Stomach (tissue), 9 donors: ENCODE measurements around the gene JAKMIP2. TPM values are rescaled to one million over a fixed set of nuclear protein-coding genes. Genes with fewer than 3 reads are reported as not detected.

ENCODE experiments used
- DNase-seq, 2 donors: peaks; one replicate each; pipeline versions ENCODE4 v3.0.0 to v3.0.0-alpha.2; 2013 to 2019
- H3K27ac ChIP-seq, 5 donors: fragments of 200-600 bp in 4 of 5; sonication (generic) in 4 of 5; one replicate each; pipeline ENCODE4 v1.5.1; 2013 to 2019; ENCODE audit warnings: mild to moderate bottlenecking in 1 of 5, moderate library complexity in 1 of 5
- H3K27me3 ChIP-seq, 3 donors: fragments of 200-600 bp; sonication (generic); one replicate each; pipeline ENCODE4 v1.5.1; 2017 to 2019; ENCODE audit warnings: mixed run types in 1 of 3
- H3K36me3 ChIP-seq, 4 donors: fragments of 200-600 bp; sonication (generic); 1 replicate in 3 of 4; 2 replicates in 1 of 4; pipeline ENCODE4 v1.5.1; 2016 to 2019
- H3K4me1 ChIP-seq, 4 donors: fragments of 200-600 bp; sonication (generic); one replicate each; pipeline ENCODE4 v1.5.1; 2016 to 2019
- H3K4me3 ChIP-seq, 4 donors: fragments of 200-600 bp; sonication (generic) in 3 of 4; one replicate each; pipeline ENCODE4 v1.5.1; 2016 to 2019; ENCODE audit warnings: mild to moderate bottlenecking in 1 of 4
- H3K9me3 ChIP-seq, 4 donors: fragments of 200-600 bp; sonication (generic); one replicate each; pipeline ENCODE4 v1.5.1; 2016 to 2019
- EP300 ChIP-seq: sonication (generic); formaldehyde crosslinking; IDR thresholded peaks from one replicate; pipeline ENCODE4 v1.6.1; 2017; ENCODE audit warnings: antibody characterized with exemption
- POLR2A ChIP-seq, 4 donors: fragments of 450-650 bp; IDR thresholded peaks; one replicate each; pipeline ENCODE4 v1.6.1; 2016; ENCODE audit warnings: antibody characterized with exemption in 4 of 4, control low read depth in 2 of 4, mild to moderate bottlenecking in 1 of 4, moderate library complexity in 1 of 4
- POLR2AphosphoS5 ChIP-seq, 3 donors: sonication (generic); formaldehyde crosslinking; IDR thresholded peaks; one replicate each; pipeline ENCODE4 v1.6.1; 2016; ENCODE audit warnings: antibody characterized with exemption in 3 of 3
- WGBS, 5 donors: extraction: QIAGEN DNeasy Blood & Tissue Kit in 3 of 5; methylation state at CpG; one replicate each; pipeline versions ENCODE4 v1.1.5 to v1.1.7; 2013 to 2018; 5-methylcytosine and 5-hydroxymethylcytosine counted together
- intact Hi-C: fragments of 100-400 bp; cut with DNase I; formaldehyde crosslinking; loops from one replicate; pipeline ENCODE4 v1.15.1; 2023; ENCODE audit warnings: low total_unique reads
- polyA plus RNA-seq, 3 donors: library from polyadenylated mRNA; stranded (reverse); fragments of 200-250 nt; gene quantifications; one replicate each; pipeline ENCODE4 v1.2.3, GENCODE V29; 2013
- total RNA-seq, 5 donors: library from RNA; depleted of rRNA; stranded (reverse); fragments of >200 nt; gene quantifications; one replicate each; pipeline versions ENCODE4 v1.1.0 to v1.2.3, GENCODE V29; 2014 to 2016
- TF ChIP-seq, protein P1 (sequence below), 7 experiments: fragments of 450-650 bp in 4 of 7; fragments of 200-600 bp in 3 of 7; sonication (generic) in 3 of 7; IDR thresholded peaks; one replicate each; pipeline ENCODE4 v1.5.1; 2016 to 2019; ENCODE audit warnings: antibody characterized with exemption in 7 of 7, control low read depth in 2 of 7, mild to moderate bottlenecking in 1 of 7
- donor health status: healthy with polysubstance abuse.
- donor health status: Bipolar disorder and iron deficiency.
- donor health status: healthy.

Gene JAKMIP2
- total and polyA plus RNA-seq, 8 donors: 0.13 to 13.4 (median 2.6) TPM; not detected in 1

GRCh38 chr5:147819261-147819770 lies 36.8 kb upstream of the JAKMIP2 start:
- TF ChIP-seq POLR2A (IDR thresholded peaks at IDR 0.05): no peak
- TF ChIP-seq, protein P1, sequence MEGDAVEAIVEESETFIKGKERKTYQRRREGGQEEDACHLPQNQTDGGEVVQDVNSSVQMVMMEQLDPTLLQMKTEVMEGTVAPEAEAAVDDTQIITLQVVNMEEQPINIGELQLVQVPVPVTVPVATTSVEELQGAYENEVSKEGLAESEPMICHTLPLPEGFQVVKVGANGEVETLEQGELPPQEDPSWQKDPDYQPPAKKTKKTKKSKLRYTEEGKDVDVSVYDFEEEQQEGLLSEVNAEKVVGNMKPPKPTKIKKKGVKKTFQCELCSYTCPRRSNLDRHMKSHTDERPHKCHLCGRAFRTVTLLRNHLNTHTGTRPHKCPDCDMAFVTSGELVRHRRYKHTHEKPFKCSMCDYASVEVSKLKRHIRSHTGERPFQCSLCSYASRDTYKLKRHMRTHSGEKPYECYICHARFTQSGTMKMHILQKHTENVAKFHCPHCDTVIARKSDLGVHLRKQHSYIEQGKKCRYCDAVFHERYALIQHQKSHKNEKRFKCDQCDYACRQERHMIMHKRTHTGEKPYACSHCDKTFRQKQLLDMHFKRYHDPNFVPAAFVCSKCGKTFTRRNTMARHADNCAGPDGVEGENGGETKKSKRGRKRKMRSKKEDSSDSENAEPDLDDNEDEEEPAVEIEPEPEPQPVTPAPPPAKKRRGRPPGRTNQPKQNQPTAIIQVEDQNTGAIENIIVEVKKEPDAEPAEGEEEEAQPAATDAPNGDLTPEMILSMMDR (IDR thresholded peaks at IDR 0.05): no peak
- no peak for TF ChIP-seq POLR2AphosphoS5 (IDR thresholded peaks at IDR 0.05)
- intact Hi-C loops: no loop called here
- 30 to 44% (median 32%) methylated on average over 1 of the region's 1 CpG for WGBS, 5 donors
- Histone ChIP-seq H3K9me3 (no peaks in the 10 kb centered on the region), H3K27me3 (no peaks in the 10 kb centered on the region), H3K4me1 (peaks cover 0 to 19% (median 9%) of the 10 kb centered on the region in 4 donors), H3K36me3 (peaks cover 0 to 12% (median 0%) of the 10 kb centered on the region in 4 donors), H3K4me3 (no peak overlapping the region), H3K27ac (peak overlapping the region in 1 of 5 donors; percentile 52)
- no peak for DNase-seq

DNA sequence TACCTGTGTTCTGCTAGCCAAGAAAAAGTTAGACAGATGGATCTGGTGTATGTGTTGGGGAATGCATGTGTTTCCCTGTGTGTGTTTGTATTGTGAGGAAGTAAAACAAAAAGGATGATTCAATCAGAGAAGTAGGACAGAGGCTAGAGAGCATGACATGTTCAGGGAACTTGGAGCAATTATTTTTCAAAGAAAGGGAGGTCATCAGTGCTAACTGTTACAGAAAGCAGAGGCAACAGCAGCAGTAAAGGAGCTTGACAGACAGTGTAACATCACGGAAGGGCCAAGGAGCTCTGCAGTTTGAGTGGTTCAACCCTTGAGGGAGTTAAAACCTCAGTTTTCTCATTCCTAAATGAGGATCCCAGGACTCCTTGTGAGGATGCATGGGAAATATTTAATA lies 35.8 kb upstream of the JAKMIP2 start:
- H3K4me1 ChIP-seq: peaks cover 0 to 11% (median 5%) of the 10 kb centered on the region in 4 donors
- H3K9me3 ChIP-seq: no peaks in the 10 kb centered on the region
- no peak overlapping the region for H3K4me3 ChIP-seq
- DNase-seq: no peak
- peak overlapping the region in 1 of 5 donors; percentile 52 for H3K27ac ChIP-seq
- TF ChIP-seq POLR2AphosphoS5 (IDR thresholded peaks at IDR 0.05) (peak in 1 of 3 donors; percentile 6), POLR2A (IDR thresholded peaks at IDR 0.05) (no peak)
- TF ChIP-seq, protein P1 (IDR thresholded peaks at IDR 0.05): no peak
- WGBS, 5 donors: 38 to 90% (median 73%) methylated on average over 1 of the region's 1 CpG
- H3K36me3 ChIP-seq: peaks cover 0 to 8% (median 0%) of the 10 kb centered on the region in 4 donors
- no peaks in the 10 kb centered on the region for H3K27me3 ChIP-seq
- intact Hi-C loops: no loop called here

GRCh38 chr5:147813696-147814095 lies 31.2 kb upstream of the JAKMIP2 start:
- 73 to 93% (median 88%) methylated on average over 1 of the region's 1 CpG for WGBS, 5 donors
- intact Hi-C loops: no loop called here
- DNase-seq: no peak
- Histone ChIP-seq H3K4me3 (no peak overlapping the region), H3K27me3 (no peaks in the 10 kb centered on the region), H3K9me3 (no peaks in the 10 kb centered on the region), H3K36me3 (no peaks in the 10 kb centered on the region), H3K27ac (no peak overlapping the region), H3K4me1 (peaks cover 0 to 6% (median 0%) of the 10 kb centered on the region in 4 donors)
- TF ChIP-seq, protein P1 (IDR thresholded peaks at IDR 0.05): no peak
- no peak for TF ChIP-seq POLR2AphosphoS5 (IDR thresholded peaks at IDR 0.05)
- no peak for TF ChIP-seq POLR2A (IDR thresholded peaks at IDR 0.05)
- TF ChIP-seq EP300: no peak

DNA sequence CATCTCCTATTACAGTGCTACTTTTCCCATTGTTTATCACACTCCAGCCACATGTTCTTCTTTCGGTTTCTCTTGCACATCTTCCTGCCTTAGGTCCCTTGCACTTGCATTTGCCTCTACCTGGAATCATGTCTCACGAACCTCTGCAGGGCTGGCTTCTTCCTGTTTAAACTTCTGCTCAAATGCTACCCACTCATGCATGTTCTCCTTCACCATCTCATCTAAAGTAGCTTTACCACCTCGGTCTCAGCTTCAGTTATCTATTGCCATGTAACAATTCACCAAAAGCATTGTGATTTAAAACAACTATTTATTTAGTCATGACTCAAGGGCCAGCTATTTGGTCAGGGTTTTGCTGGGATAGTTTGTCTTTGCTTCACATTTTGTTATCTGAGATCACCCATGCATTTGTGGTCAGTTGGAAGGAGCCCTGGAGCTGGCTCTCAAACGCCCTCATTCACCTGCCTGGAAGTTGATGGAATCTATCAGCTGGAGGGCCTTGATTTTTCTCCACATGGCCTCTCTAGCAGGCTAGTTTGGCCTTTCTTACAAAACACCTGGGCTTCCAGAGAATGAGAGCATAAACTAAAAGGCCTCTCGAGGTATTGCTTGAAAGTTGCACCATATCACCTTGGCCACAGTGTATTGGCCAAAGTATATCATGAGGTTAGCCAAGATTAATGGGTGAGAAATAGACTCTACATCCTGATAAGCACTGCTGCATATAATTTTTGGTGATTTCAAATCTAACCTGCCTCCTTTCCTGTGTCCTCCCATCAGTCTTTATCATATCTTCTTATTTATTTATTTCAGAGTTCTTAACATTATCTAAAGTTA lies 27.5 kb upstream of the JAKMIP2 start:
- H3K27me3 ChIP-seq: no peaks in the 10 kb centered on the region

More for the DNA sequence above, 27.5 kb upstream of the JAKMIP2 start:
- H3K27ac ChIP-seq: peak overlapping the region in 1 of 5 donors; percentile 22
- H3K9me3 ChIP-seq: no peaks in the 10 kb centered on the region
- 40 to 58% (median 44%) methylated on average over 5 of the region's 5 CpGs for WGBS, 5 donors
- no peak overlapping the region for H3K4me3 ChIP-seq
- peaks cover 0 to 6% (median 0%) of the 10 kb centered on the region in 4 donors for H3K4me1 ChIP-seq
- no peak for TF ChIP-seq EP300
- TF ChIP-seq, protein P1 (IDR thresholded peaks at IDR 0.05): no peak
- no peak for TF ChIP-seq POLR2A (IDR thresholded peaks at IDR 0.05)
- no peak for TF ChIP-seq POLR2AphosphoS5 (IDR thresholded peaks at IDR 0.05)
- H3K36me3 ChIP-seq: no peaks in the 10 kb centered on the region
- DNase-seq: no peak
- intact Hi-C loops: no loop called here
